CD8-positive, alpha-beta memory T cell (primary cell): Measurements from ENCODE around the gene MYO18B. TPM values are rescaled to one million over a fixed set of nuclear protein-coding genes. Genes with fewer than 3 reads are reported as not detected.

ENCODE experiments used
- CTCF ChIA-PET: fragments of 350-600 bp; sonication (Branson Sonifier 250); formaldehyde crosslinking; loops from one replicate; lab custom pipeline; 2021; ENCODE audit warnings: antibody characterized with exemption; lab: Charles Lee
- POLR2A ChIA-PET: fragments of 350-600 bp; sonication (Branson Sonifier 250); formaldehyde crosslinking; loops from one replicate; lab custom pipeline; 2021; ENCODE audit warnings: antibody characterized with exemption; lab: Charles Lee
- DNase-seq, 5 donors: peaks; one replicate each; pipeline versions ENCODE4 v3.0.0 to v3.0.0-alpha.2; 2020 to 2022; ENCODE audit warnings: mixed read lengths in 1 of 5
- H3K27ac ChIP-seq: one replicate; pipeline ENCODE4 v1.7.0; 2013; ENCODE audit warnings: low read depth, mild to moderate bottlenecking, low read length, moderate library complexity
- H3K27me3 ChIP-seq: 2 replicates; pipeline ENCODE4 v1.7.0; 2013; ENCODE audit warnings: low read length, mild to moderate bottlenecking; ENCODE audit not compliant: insufficient read depth, poor library complexity, severe bottlenecking
- H3K36me3 ChIP-seq: 2 replicates; pipeline ENCODE4 v1.7.0; 2013; ENCODE audit warnings: mild to moderate bottlenecking, low read length, moderate library complexity; ENCODE audit not compliant: insufficient read depth
- H3K4me1 ChIP-seq: 2 replicates; pipeline ENCODE4 v1.7.0; 2013; ENCODE audit warnings: mild to moderate bottlenecking, low read length, moderate library complexity; ENCODE audit not compliant: insufficient read depth
- H3K4me3 ChIP-seq: 2 replicates; pipeline ENCODE4 v1.7.0; 2013; ENCODE audit warnings: mild to moderate bottlenecking, low read length
- H3K9me3 ChIP-seq: 2 replicates; pipeline ENCODE4 v1.7.0; 2013; ENCODE audit warnings: mild to moderate bottlenecking, low read length
- H3K27ac Mint-ChIP-seq, 8 donors: one replicate each; pipeline ENCODE4 v1.8.0; 2020 to 2021; ENCODE audit warnings: mixed read lengths in 8 of 8, mild to moderate bottlenecking in 6 of 8, inconsistent platforms in 3 of 8, moderate library complexity in 3 of 8
- H3K27me3 Mint-ChIP-seq, 2 donors: one replicate each; pipeline ENCODE4 v1.8.0; 2020 to 2021; ENCODE audit warnings: mixed read lengths in 2 of 2, mild to moderate bottlenecking in 1 of 2, moderate library complexity in 1 of 2
- H3K36me3 Mint-ChIP-seq, 3 donors: one replicate each; pipeline ENCODE4 v1.8.0; 2020 to 2021; ENCODE audit warnings: mixed read lengths in 3 of 3, inconsistent platforms in 1 of 3, mild to moderate bottlenecking in 1 of 3
- H3K4me1 Mint-ChIP-seq, 3 donors: one replicate each; pipeline ENCODE4 v1.8.0; 2020 to 2021; ENCODE audit warnings: mixed read lengths in 3 of 3, inconsistent platforms in 1 of 3, mild to moderate bottlenecking in 1 of 3
- H3K4me3 Mint-ChIP-seq, 7 donors: one replicate each; pipeline ENCODE4 v1.8.0; 2020 to 2021; ENCODE audit warnings: mixed read lengths in 7 of 7, mild to moderate bottlenecking in 6 of 7, moderate library complexity in 4 of 7, inconsistent platforms in 2 of 7
- H3K9me3 Mint-ChIP-seq, 5 donors: one replicate each; pipeline ENCODE4 v1.8.0; 2020 to 2022; ENCODE audit warnings: mixed read lengths in 5 of 5, mild to moderate bottlenecking in 3 of 5, moderate library complexity in 2 of 5, inconsistent platforms in 1 of 5
- polyA plus RNA-seq: library from polyadenylated mRNA; unstranded; fragments of 300-500 nt; fragmentation: Illumina TruSeq; gene quantifications from one replicate; pipeline ENCODE4 v1.2.3, GENCODE V29; 2021
- total RNA-seq, 2 experiments: library from RNA; stranded (reverse); gene quantifications; one replicate each; pipeline ENCODE4 v1.2.3, GENCODE V29; 2021

Gene MYO18B
- total and polyA plus RNA-seq, 3 experiments from 2014 or later: 0.06 to 0.84 (median 0.59) TPM

- Histone ChIP-seq H3K36me3 (no peaks in the 10 kb centered on the region), H3K9me3 (no peaks in the 10 kb centered on the region), H3K4me1 (no peaks in the 10 kb centered on the region), H3K4me3 (no peak overlapping the region), H3K27ac (no peak overlapping the region), H3K27me3 (no peaks in the 10 kb centered on the region)
- H3K4me1 Mint-ChIP-seq: no peaks in the 10 kb centered on the region
- CTCF ChIA-PET: no interaction called here
- H3K27ac Mint-ChIP-seq: no peak overlapping the region
- H3K36me3 Mint-ChIP-seq: no peaks in the 10 kb centered on the region
- H3K4me3 Mint-ChIP-seq: no peak overlapping the region
- POLR2A ChIA-PET: no interaction called here
- H3K9me3 Mint-ChIP-seq: peaks cover 0 to 3% (median 0%) of the 10 kb centered on the region in 5 donors
- peaks cover 8 to 20% of the 10 kb centered on the region in 2 donors for H3K27me3 Mint-ChIP-seq
- no peak for DNase-seq
These were observed 136.9 kb downstream of the MYO18B start for GRCh38 chr22:25878933-25879332.

GRCh38 chr22:25880524-25880923 lies 138.5 kb downstream of the MYO18B start:
- Mint-ChIP-seq H3K27ac (no peak overlapping the region), H3K27me3 (peaks cover 8 to 19% of the 10 kb centered on the region in 2 donors)
- CTCF ChIA-PET: no interaction called here

GRCh38 chr22:25881210-25881755 lies 139.3 kb downstream of the MYO18B start:
- CTCF ChIA-PET: no interaction called here
- Mint-ChIP-seq H3K36me3 (no peaks in the 10 kb centered on the region), H3K27ac (no peak overlapping the region), H3K4me1 (no peaks in the 10 kb centered on the region), H3K9me3 (peaks cover 0 to 3% (median 0%) of the 10 kb centered on the region in 5 donors), H3K4me3 (no peak overlapping the region), H3K27me3 (peaks cover 6 to 15% of the 10 kb centered on the region in 2 donors)
- no peaks in the 10 kb centered on the region for H3K9me3 ChIP-seq
- POLR2A ChIA-PET: no interaction called here
- no peaks in the 10 kb centered on the region for H3K36me3 ChIP-seq
- no peaks in the 10 kb centered on the region for H3K4me1 ChIP-seq
- no peaks in the 10 kb centered on the region for H3K27me3 ChIP-seq
- no peak for DNase-seq
- H3K27ac ChIP-seq: no peak overlapping the region
- no peak overlapping the region for H3K4me3 ChIP-seq

More at GRCh38 chr22:25880524-25880923, 138.5 kb downstream of the MYO18B start:
- Histone ChIP-seq H3K27me3 (no peaks in the 10 kb centered on the region), H3K36me3 (no peaks in the 10 kb centered on the region), H3K4me1 (no peaks in the 10 kb centered on the region), H3K4me3 (no peak overlapping the region), H3K9me3 (no peaks in the 10 kb centered on the region), H3K27ac (no peak overlapping the region)
- no peaks in the 10 kb centered on the region for H3K4me1 Mint-ChIP-seq
- no peaks in the 10 kb centered on the region for H3K36me3 Mint-ChIP-seq
- no peak overlapping the region for H3K4me3 Mint-ChIP-seq
- peaks cover 0 to 3% (median 0%) of the 10 kb centered on the region in 5 donors for H3K9me3 Mint-ChIP-seq
- no peak for DNase-seq
- POLR2A ChIA-PET: no interaction called here

GRCh38 chr22:25882360-25882759 lies 140.4 kb downstream of the MYO18B start:
- no peaks in the 10 kb centered on the region for H3K36me3 ChIP-seq
- Mint-ChIP-seq H3K27ac (no peak overlapping the region), H3K4me3 (no peak overlapping the region), H3K27me3 (peaks cover 6 to 11% of the 10 kb centered on the region in 2 donors), H3K36me3 (no peaks in the 10 kb centered on the region), H3K4me1 (no peaks in the 10 kb centered on the region), H3K9me3 (peaks cover 0 to 3% (median 0%) of the 10 kb centered on the region in 5 donors)
- H3K27me3 ChIP-seq: no peaks in the 10 kb centered on the region
- H3K27ac ChIP-seq: no peak overlapping the region
- H3K4me1 ChIP-seq: no peaks in the 10 kb centered on the region
- ChIA-PET CTCF (no interaction called here), POLR2A (no interaction called here)
- no peak overlapping the region for H3K4me3 ChIP-seq
- H3K9me3 ChIP-seq: no peaks in the 10 kb centered on the region
- no peak for DNase-seq

- Histone ChIP-seq H3K4me3 (no peak overlapping the region), H3K27me3 (no peaks in the 10 kb centered on the region), H3K27ac (no peak overlapping the region), H3K36me3 (no peaks in the 10 kb centered on the region), H3K4me1 (no peaks in the 10 kb centered on the region), H3K9me3 (no peaks in the 10 kb centered on the region)
- no peak for DNase-seq
- no peaks in the 10 kb centered on the region for H3K4me1 Mint-ChIP-seq
- H3K36me3 Mint-ChIP-seq: no peaks in the 10 kb centered on the region
- no peak overlapping the region for H3K27ac Mint-ChIP-seq
- H3K9me3 Mint-ChIP-seq: peaks cover 0 to 3% (median 0%) of the 10 kb centered on the region in 5 donors
- POLR2A ChIA-PET: no interaction called here
- CTCF ChIA-PET: no interaction called here
- H3K27me3 Mint-ChIP-seq: peaks cover 6 to 7% of the 10 kb centered on the region in 2 donors
- no peak overlapping the region for H3K4me3 Mint-ChIP-seq
These were observed 141.6 kb downstream of the MYO18B start for GRCh38 chr22:25883482-25884033.

- Mint-ChIP-seq H3K4me3 (no peak overlapping the region), H3K27me3 (peaks cover 6 to 7% of the 10 kb centered on the region in 2 donors), H3K9me3 (peaks cover 0 to 3% (median 0%) of the 10 kb centered on the region in 5 donors), H3K27ac (no peak overlapping the region), H3K36me3 (no peaks in the 10 kb centered on the region), H3K4me1 (no peaks in the 10 kb centered on the region)
- Histone ChIP-seq H3K36me3 (no peaks in the 10 kb centered on the region), H3K4me3 (no peak overlapping the region), H3K27ac (no peak overlapping the region), H3K27me3 (no peaks in the 10 kb centered on the region), H3K4me1 (no peaks in the 10 kb centered on the region), H3K9me3 (no peaks in the 10 kb centered on the region)
- ChIA-PET POLR2A (no interaction called here), CTCF (no interaction called here)
- no peak for DNase-seq
These were observed 142.1 kb downstream of the MYO18B start for GRCh38 chr22:25884121-25884520.

GRCh38 chr22:25888399-25889054 lies 146.5 kb downstream of the MYO18B start:
- H3K9me3 ChIP-seq: no peaks in the 10 kb centered on the region
- Mint-ChIP-seq H3K9me3 (no peaks in the 10 kb centered on the region), H3K27me3 (peaks cover 2 to 16% of the 10 kb centered on the region in 2 donors), H3K4me1 (no peaks in the 10 kb centered on the region), H3K4me3 (no peak overlapping the region), H3K27ac (no peak overlapping the region), H3K36me3 (no peaks in the 10 kb centered on the region)
- no peaks in the 10 kb centered on the region for H3K27me3 ChIP-seq
- no peak for DNase-seq
- no peak overlapping the region for H3K4me3 ChIP-seq
- no peak overlapping the region for H3K27ac ChIP-seq
- H3K36me3 ChIP-seq: no peaks in the 10 kb centered on the region
- POLR2A ChIA-PET: no interaction called here
- CTCF ChIA-PET: no interaction called here
- H3K4me1 ChIP-seq: no peaks in the 10 kb centered on the region

- Mint-ChIP-seq H3K9me3 (no peaks in the 10 kb centered on the region), H3K4me3 (no peak overlapping the region), H3K36me3 (no peaks in the 10 kb centered on the region), H3K4me1 (no peaks in the 10 kb centered on the region), H3K27ac (no peak overlapping the region), H3K27me3 (peaks cover 5 to 16% of the 10 kb centered on the region in 2 donors)
- H3K27me3 ChIP-seq: no peaks in the 10 kb centered on the region
- no peak overlapping the region for H3K27ac ChIP-seq
- no peaks in the 10 kb centered on the region for H3K36me3 ChIP-seq
- POLR2A ChIA-PET: no interaction called here
- CTCF ChIA-PET: no interaction called here
- no peaks in the 10 kb centered on the region for H3K9me3 ChIP-seq
- no peaks in the 10 kb centered on the region for H3K4me1 ChIP-seq
- no peak for DNase-seq
- no peak overlapping the region for H3K4me3 ChIP-seq
These were observed 148.7 kb downstream of the MYO18B start for GRCh38 chr22:25890651-25891050.
